NCI-H2029 treated with DMSO at 0.1 percent for 48 hours (cell line): ENCODE measurements around the gene PPME1.
"Not testable (repeated sequence)": the region's sequence is repeated elsewhere in the genome, so short reads cannot be mapped to it uniquely, and the experiment has no call there.

Source experiments
- DNase-seq: peaks from one replicate; lab custom pipeline; 2025; lab: John Stamatoyannopoulos, UW

Gene PPME1

GRCh38 chr11:74170694-74171629, at the start of gene PPME1, which contains the start of gene C2CD3:
Gene PPME1, plus strand, starts transcription at chr11:74171289. Its CDS starts 133 bp downstream, at chr11:74171422.
Gene C2CD3, minus strand, starts transcription at chr11:74171002. Its CDS starts 210 bp downstream, at chr11:74170792.
- peak; percentile 95 for DNase-seq

- no peak for DNase-seq
Observed at GRCh38 chr11:74121804-74122203, 49.3 kb upstream of the PPME1 start.

GRCh38 chr11:74123008-74123448, 48.1 kb upstream of the PPME1 start:
- DNase-seq = no peak

- not testable (repeated sequence) for DNase-seq
Observed at GRCh38 chr11:74129121-74129520, 42.0 kb upstream of the PPME1 start.

- DNase-seq = no peak
Observed at GRCh38 chr11:74132833-74133232, 38.3 kb upstream of the PPME1 start.

GRCh38 chr11:74133436-74133835, 37.7 kb upstream of the PPME1 start:
- DNase-seq = no peak

- no peak for DNase-seq
Observed at GRCh38 chr11:74134661-74135060, 36.4 kb upstream of the PPME1 start.

- DNase-seq = no peak
Observed at GRCh38 chr11:74135127-74135840, 35.8 kb upstream of the PPME1 start.

- DNase-seq = no peak
Observed at GRCh38 chr11:74138021-74138420, 33.1 kb upstream of the PPME1 start.

GRCh38 chr11:74138572-74138971, 32.5 kb upstream of the PPME1 start:
- no peak for DNase-seq

GRCh38 chr11:74139151-74139918, 31.8 kb upstream of the PPME1 start:
- DNase-seq = no peak

GRCh38 chr11:74139919-74140431, 31.1 kb upstream of the PPME1 start:
- DNase-seq = not testable (repeated sequence)

GRCh38 chr11:74141241-74141695, 29.8 kb upstream of the PPME1 start:
- peak; percentile 46 for DNase-seq

- no peak for DNase-seq
Observed at GRCh38 chr11:74141908-74142307, 29.2 kb upstream of the PPME1 start.

- no peak for DNase-seq
Observed at GRCh38 chr11:74142624-74143023, 28.5 kb upstream of the PPME1 start.

- DNase-seq = no peak
Observed at GRCh38 chr11:74144592-74144991, 26.5 kb upstream of the PPME1 start.

GRCh38 chr11:74147199-74147929, 23.7 kb upstream of the PPME1 start:
- no peak for DNase-seq

- no peak for DNase-seq
Observed at GRCh38 chr11:74153224-74153623, 17.9 kb upstream of the PPME1 start.

GRCh38 chr11:74154620-74155281, 16.3 kb upstream of the PPME1 start:
- DNase-seq = no peak

GRCh38 chr11:74157169-74157568, 13.9 kb upstream of the PPME1 start:
- DNase-seq = no peak
